ENCODE results near the gene TICRR.
A peak's percentile ranks its signal among the peaks of the same experiment; 100 is the strongest.
"Not testable (repeated sequence)": the region's sequence is repeated elsewhere in the genome, so short reads cannot be mapped to it uniquely, and the experiment has no call there.

TICRR gene

GRCh38 chr15:89575146-89575655 lies at the start of gene TICRR:
TICRR (plus strand) TSS chr15:89575469; CDS start chr15:89575587, 118 bp downstream.
- DNase-seq = peak; percentile 92

DNA sequence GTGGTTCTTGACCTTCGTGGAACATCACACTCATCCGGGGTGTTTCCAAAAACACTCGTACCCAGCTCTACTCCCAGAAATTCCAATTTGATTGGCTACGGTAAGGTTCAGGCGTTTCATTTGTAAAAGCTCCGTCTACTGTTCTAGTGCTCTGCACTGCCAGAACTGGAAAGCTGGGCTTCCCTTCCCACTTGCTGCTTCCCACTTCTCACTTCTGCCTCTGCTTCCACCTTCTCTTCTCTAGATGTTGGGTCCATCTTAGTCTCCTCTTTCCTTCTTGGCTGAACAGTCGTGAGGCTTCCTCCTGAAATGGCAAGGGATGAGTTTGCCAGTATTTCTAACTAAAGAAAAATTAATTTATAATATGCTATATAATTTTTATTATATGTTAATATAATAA lies 49.1 kb upstream of the TICRR start:
- no peak for DNase-seq

- no peak for DNase-seq
These were observed 48.4 kb upstream of the TICRR start for GRCh38 chr15:89526601-89527441.

DNA sequence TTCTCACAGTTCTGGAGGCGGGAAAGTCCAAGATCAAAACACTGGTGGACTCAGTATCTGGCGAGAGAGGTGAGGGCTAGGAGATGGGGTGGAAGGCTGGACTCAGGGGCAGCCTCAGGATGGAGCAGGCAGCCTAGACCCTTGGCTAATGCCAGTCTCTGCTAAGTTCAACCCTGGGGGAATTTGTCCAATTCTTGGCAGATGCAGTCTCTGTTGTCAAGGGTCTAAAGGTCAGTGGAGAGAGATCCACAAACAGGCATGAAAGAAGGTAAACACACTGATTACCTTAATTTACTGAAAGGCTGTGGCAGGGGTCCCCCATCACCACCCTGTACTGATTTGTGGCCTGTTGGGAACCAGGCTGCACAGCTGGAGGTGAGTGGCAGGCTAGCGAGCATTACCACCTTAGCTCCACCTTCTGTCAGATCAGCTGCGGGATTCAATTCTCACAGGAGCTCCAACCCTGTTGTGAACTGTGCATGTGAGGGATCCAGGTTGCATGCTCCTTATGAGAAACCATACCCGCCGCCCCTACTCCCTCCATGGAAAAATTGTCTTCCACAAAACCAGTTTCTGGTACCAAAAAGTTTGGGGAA lies 46.4 kb upstream of the TICRR start:
- no peak for DNase-seq

GRCh38 chr15:89530976-89531375 lies 44.3 kb upstream of the TICRR start:
- DNase-seq = no peak

DNA sequence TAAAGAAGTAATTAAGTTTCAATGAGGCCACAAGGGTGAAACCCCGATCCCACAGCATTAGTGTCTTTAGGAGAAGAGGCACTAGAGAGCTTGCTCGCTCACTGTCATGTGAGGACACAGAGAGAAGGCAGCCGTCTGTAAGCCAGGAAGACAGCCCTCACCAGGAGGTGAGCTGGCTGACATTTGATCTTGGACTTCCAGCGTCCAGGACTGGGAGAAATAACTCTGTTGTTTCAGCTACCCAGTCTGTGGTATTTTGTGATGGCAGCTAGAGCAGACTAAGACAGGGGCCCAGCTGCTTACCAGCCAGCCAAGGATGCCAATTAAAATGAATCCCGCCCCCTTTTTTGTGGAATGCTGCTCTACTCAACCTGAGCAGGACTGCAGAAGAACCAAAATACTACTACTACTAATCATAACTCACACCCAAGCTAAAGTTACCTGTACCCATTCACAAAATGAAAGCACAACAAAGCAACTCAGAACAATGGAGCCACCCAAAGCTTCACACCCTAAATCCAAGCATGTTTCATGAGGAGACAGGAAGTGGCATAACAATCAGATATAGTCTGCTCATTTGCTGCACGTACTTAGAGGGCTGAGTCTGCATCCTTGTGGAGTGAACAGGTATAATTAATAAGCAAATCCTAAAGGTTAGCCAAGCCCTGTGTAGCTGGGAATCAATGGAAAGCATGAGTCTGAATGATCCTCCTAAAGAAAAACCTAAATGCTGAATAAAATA lies 43.3 kb upstream of the TICRR start:
- no peak for DNase-seq

DNA sequence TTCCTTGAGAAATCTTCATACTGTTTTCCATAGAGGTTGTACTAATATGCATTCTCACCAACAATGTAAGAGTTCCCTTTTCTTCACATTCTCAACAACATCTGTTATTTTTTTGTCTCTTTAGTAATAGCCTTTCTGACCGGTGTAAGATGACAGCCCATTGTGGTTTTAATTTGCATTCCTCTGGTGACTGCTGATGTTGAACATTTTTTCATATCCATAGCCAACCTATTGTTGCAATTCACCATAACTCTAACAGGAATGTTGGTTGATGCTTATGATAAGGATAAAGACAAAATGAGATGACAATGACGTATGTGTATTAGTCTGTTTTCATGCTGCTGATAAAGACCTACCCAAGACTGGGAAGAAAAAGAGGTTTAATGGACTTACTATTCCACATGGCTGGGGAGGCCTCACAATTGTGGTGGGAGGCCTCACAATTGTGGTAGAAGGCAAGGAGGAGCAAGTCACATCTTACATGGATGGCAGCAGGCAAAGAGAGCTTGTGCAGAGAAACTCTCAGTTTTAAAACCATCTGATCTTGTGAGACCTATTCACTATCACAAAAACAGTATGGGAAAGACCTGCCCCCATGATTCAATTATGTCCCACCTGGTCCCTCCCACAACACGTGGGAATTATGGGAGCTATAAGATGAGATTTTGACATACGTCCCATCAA lies 41.3 kb upstream of the TICRR start:
- DNase-seq = no peak

- DNase-seq = no peak
These were observed 36.2 kb upstream of the TICRR start for GRCh38 chr15:89539027-89539426.

- no peak for DNase-seq
These were observed 32.9 kb upstream of the TICRR start for GRCh38 chr15:89542369-89542768.

- no peak for DNase-seq
These were observed 31.9 kb upstream of the TICRR start for GRCh38 chr15:89543389-89543788.

- DNase-seq = not testable (repeated sequence)
These were observed 26.1 kb upstream of the TICRR start for GRCh38 chr15:89549138-89549537.

- DNase-seq = no peak
These were observed 24.8 kb upstream of the TICRR start for GRCh38 chr15:89550427-89550826.

- DNase-seq = no peak
These were observed 23.7 kb upstream of the TICRR start for GRCh38 chr15:89551550-89551949.

- DNase-seq = no peak
These were observed 21.6 kb upstream of the TICRR start for GRCh38 chr15:89553632-89554031.

DNA sequence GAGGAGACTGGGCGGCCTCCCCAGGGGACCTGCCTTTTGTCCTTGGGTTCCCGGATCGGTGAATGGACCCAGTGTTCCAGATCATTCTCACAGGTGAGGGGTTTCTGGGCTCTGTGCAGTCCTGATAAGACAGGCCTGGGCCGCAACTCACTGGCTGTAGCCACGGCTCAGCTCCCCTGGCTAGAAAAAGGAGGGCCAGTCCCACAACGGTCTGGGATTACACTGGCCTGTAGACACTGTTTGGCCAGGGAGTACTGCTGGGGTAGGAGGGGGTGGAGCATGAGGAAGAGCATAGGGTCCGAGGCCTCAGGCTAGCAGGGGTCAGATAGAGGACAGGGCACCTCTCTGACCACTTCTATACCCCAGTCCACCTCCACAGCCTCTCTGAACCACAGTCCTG lies 21.0 kb upstream of the TICRR start:
- no peak for DNase-seq

DNA sequence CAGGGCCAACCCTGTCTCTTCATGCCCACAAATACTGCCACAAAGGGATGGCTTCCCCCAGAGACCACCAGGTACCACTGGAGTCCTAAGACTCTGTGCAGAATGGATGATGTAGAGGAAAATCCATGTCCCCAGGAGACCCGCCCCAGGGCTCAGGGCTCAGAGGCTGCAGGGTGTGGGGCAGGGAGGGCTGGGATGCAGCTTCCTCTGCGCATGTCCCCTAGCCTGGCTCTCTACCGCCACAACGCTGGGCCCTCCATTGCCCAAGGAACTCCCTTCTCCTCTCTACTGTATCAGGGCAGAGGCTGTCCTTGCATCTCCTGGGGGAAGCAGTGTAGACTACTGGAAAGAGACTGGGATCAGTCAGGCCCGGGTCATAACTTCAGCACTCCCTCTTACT lies 19.5 kb upstream of the TICRR start:
- no peak for DNase-seq

DNA sequence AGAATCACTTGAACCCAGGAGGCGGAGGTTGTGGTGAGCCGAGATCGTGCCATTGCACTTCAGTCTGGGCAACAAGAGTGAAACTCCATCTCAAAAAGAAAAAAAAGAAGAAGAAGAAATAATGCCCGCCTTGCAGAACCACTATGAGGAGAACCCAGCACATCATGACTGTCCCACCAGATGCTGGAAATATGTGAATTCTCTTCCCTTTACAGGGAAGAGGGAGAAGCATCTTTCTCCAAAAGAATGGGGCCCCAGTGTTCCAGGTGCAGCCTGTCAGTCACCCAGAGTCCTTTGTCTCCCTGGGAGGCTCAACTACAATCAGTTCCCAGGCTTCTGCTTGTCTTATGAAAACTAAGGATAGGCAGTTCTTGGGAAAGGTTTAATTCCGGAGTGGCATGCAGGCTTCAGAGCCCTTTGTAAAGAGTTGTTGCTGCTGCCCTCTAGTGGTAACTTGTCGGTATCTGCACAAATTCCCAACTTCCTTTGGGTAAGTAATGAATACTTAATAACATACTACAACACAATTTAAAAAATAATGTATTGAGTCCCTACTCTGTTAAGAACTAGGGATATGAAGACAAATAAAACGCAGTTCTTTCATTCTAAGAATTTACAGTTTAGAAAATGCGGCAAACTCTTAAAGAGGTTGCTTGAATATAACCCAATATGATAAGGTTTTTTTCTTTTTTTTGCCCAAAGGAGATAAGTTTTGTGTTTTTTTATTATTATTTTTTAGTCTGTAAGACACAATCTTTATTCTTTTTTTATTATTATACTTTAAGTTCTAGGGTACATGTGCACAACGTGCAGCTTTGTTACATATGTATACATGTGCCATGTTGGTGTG lies 18.6 kb upstream of the TICRR start:
- DNase-seq = peak; percentile 41

DNA sequence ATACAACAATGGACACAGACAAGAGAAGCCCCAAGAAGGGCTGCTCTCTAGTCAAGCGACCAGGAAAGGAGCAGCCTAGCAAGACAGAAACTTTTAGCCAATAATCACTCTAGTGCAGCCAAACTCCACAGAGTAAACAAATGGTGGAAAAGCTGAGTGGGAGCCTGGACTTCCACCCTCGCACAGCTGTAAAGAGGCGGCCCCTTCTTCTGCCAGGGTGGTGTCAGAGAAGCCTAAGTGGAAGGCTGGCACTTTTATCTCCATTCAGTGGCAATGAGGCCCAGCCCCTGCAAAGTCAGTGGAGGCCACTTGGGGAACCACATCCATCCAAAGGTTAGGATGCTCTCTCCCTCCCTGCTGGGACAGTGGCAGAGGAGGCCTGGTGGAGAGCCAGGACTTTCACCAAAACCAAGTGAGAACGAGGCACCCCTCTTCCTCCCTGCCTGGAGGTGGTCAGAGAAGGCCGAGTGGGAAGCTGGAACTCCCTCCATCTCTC lies 15.5 kb upstream of the TICRR start:
- no peak for DNase-seq

DNA sequence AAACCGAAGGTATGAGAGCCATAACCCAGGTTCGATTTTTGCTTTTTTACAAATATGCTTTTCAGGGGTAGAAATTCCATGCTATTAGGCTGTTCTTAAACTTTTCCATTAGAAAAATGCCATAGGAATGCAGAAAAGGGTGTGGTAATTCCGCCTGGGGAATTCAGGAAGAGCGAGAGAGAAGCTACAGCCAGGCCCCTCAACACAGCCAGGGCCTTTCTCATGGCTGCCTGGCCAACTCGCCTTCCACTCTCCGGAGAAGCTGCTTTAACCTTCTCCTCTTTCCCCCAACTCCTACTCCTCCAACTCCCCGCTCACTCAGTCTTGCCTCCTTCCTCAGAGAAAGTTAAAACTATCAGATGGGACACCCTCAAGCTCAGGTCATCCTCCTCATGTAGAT lies 9.1 kb upstream of the TICRR start:
- DNase-seq = no peak

DNA sequence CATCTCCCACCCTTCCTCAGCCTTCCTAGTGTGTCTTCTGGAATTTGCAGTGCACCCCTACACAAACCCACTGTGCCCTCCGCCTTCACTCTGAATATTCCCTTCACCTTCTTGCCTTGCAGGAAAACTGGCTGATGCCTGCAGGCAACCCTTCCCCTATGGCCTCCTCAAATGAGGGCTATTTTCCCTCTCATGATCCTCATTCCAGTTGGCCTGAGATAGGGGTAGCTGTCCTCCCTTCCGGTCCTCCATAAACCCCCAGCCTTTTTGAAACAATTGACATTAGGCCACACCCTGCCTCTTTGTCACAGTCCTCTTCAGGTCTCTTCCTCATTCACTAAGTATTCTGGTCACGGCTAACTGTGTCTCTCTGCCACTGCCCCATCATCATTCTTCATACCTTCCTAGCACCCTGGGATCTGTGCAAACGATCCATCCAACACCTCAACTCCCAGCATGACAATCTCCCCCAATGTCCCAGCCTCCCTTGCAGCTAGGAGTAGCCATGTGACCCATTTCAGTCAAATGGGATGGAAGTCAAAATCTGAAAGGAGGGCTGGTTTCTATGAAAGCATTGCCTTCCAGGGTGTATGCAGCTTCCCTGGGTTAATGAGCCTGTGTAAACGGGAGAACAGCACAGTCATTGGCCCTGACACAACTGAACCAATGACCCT lies 8.5 kb upstream of the TICRR start:
- no peak for DNase-seq

DNA sequence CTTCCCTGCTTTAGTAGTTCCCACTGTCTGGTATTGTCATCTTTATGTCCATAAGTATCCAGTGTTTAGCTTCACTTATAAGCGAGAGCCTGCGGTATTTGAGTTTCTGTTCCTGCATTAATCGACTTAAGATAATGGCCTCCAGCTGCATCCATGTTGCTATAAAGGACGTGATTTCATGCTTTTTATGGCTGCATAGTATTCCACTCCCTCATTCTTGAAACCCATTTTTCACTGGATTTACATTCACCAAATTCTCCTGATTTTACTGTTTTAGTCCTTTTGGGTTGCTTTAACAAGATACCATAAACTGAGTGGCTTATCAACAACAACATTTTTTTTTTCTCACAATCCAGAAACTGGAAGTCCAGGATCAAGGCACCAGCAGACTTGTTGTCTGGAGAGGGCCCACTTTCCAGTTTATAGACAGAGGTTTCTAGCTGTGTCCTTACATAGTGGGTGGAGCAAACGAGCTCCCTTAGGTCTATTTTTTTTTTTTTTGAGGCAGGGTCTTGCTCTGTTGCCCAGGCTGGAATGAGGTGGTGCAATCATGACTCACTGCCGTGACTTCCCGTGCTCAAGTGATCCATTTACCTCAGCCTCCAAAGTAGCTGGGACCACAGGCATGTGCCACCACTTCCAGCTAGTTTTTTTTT lies 6.1 kb upstream of the TICRR start:
- no peak for DNase-seq

Data from activated CD4-positive, alpha-beta T cell treated with anti-CD3 and anti-CD28 coated beads, Interleukin-2, amount 50 U/mL, for 1 hour (primary cell).